Glomerular endothelial cell (primary cell): ENCODE results near the gene ANG. TPM values are rescaled to one million over a fixed set of nuclear protein-coding genes. Genes with fewer than 3 reads are reported as not detected.
"Not testable (repeated sequence)": the region's sequence is repeated elsewhere in the genome, so short reads cannot be mapped to it uniquely, and the experiment has no call there.

Experiments used
- DNase-seq: peaks from one replicate; pipeline ENCODE4 v3.0.0-alpha.2; 2011; ENCODE audit warnings: low read depth, low spot score; ENCODE audit errors: extremely low read depth
- total RNA-seq: library from RNA; depleted of rRNA; stranded (reverse); fragments of >200 nt; gene quantifications from 2 replicates; pipeline ENCODE4 v1.2.3, GENCODE V29; 2015

The ANG gene
- total RNA-seq, 1 donor from 2014 or later, result 5.9 TPM

DNA sequence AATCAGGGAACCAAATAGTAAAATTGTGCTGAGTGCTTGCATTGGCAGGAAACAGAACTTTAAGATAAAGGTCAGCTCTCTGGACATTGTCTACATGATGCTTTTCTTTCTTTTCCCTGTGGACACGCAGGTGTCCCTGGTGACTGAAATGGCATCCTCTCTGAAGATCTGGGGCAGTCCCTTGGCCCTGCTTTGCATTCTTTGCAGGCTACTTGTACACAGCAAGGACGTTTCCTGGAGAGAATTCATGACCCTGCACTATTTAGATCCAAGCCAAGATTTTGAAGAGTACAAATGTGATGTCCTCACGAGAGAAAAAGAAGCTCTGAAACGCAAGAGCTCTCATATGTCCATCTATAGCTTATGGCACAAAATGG is 45.9 kb downstream of the ANG start:
- DNase-seq, result no peak

DNA sequence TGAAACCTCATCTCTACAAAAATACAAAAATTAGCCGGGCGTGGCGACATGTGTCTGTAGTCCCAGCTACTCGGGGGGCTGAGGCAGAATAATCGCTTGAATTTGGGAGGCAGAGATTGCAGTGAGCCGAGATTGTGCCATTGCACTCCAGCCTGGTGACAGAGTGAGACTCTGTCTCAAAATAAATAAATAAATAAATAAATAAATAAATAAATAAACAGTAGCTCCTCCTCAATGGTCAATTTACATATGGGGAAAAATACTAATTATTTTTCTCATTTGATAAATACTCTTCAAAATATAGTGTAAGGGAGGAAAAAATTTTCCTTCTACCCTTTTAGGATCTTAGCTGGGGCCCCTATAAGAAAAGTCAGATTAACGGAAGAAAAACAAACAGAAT is 49.7 kb downstream of the ANG start:
- not testable (repeated sequence) for DNase-seq

GRCh38 chr14:20742132-20742531 is 53.6 kb downstream of the ANG start:
- no peak for DNase-seq

- DNase-seq, result no peak
These were observed 55.0 kb downstream of the ANG start for GRCh38 chr14:20743556-20743955.

Other genes with a start within 250 kb of the ANG start
- gene OSGEP, start 234.0 kb upstream of the ANG start, total RNA-seq, result 56.8 and 84.3 TPM in 2 replicates
- 152 and 255 TPM in 2 replicates for gene APEX1, start 233.5 kb upstream of the ANG start, total RNA-seq
- 14.8 and 20.9 TPM in 2 replicates for gene PIP4P1, start 227.3 kb upstream of the ANG start, total RNA-seq
- 131 and 170 TPM in 2 replicates for gene PNP, start 219.4 kb upstream of the ANG start, total RNA-seq
- gene RNASE10, start 183.2 kb upstream of the ANG start, total RNA-seq, result 1.2 TPM in 1 of 2 replicates, not detected in the other
- gene RNASE9, start 127.7 kb upstream of the ANG start, total RNA-seq, result not detected in 2 replicates
- gene RNASE11, start 100.8 kb upstream of the ANG start, total RNA-seq, result not detected in 2 replicates
- gene RNASE12, start 97.4 kb upstream of the ANG start, total RNA-seq, result not detected in 2 replicates
- not detected in 2 replicates for gene OR6S1, start 47.1 kb upstream of the ANG start, total RNA-seq
- gene RNASE4, start 4.2 kb upstream of the ANG start, total RNA-seq, result 4.0 and 7.8 TPM in 2 replicates
- gene EDDM3A, start 57.1 kb downstream of the ANG start, total RNA-seq, result not detected in 2 replicates
- gene EDDM3B, start 79.6 kb downstream of the ANG start, total RNA-seq, result not detected in 2 replicates
- gene RNASE6, start 92.5 kb downstream of the ANG start, total RNA-seq, result 0.29 and 0.34 TPM in 2 replicates
- gene RNASE1, start 114.1 kb downstream of the ANG start, total RNA-seq, result 215 and 387 TPM in 2 replicates
- gene RNASE3, start 202.6 kb downstream of the ANG start, total RNA-seq, result not detected in 2 replicates